Liver (tissue), 9 donors: Measurements from ENCODE around the gene RFNG. TPM values are rescaled to one million over a fixed set of nuclear protein-coding genes. Genes with fewer than 3 reads are reported as not detected.

ENCODE experiments used
- DNase-seq: peaks from one replicate; pipeline ENCODE4 v3.0.0-alpha.2; 2017; ENCODE audit warnings: low spot score
- H3K27ac ChIP-seq, 2 donors: one replicate each; pipeline ENCODE4 v1.7.0; 2013; ENCODE audit warnings: inconsistent platforms in 2 of 2, low read length in 2 of 2, control low read depth in 1 of 2, low read depth in 1 of 2, mild to moderate bottlenecking in 1 of 2
- H3K27me3 ChIP-seq, 4 donors: one replicate each; pipeline versions ENCODE4 v1.6.1 to v1.7.0; 2013; ENCODE audit warnings: low read length in 3 of 4, inconsistent platforms in 1 of 4, mild to moderate bottlenecking in 1 of 4, moderate library complexity in 1 of 4; ENCODE audit not compliant: control insufficient read depth in 4 of 4, insufficient read depth in 4 of 4
- H3K36me3 ChIP-seq, 4 donors: one replicate each; pipeline versions ENCODE4 v1.6.1 to v1.7.0; 2013; ENCODE audit warnings: low read length in 3 of 4, mild to moderate bottlenecking in 3 of 4, low read depth in 1 of 4, moderate library complexity in 1 of 4; ENCODE audit not compliant: control insufficient read depth in 4 of 4, insufficient read depth in 3 of 4
- H3K4me1 ChIP-seq, 4 donors: one replicate each; pipeline versions ENCODE4 v1.6.1 to v1.7.0; 2013; ENCODE audit warnings: low read length in 3 of 4, mild to moderate bottlenecking in 3 of 4, moderate library complexity in 1 of 4; ENCODE audit not compliant: control insufficient read depth in 4 of 4, insufficient read depth in 4 of 4
- H3K4me3 ChIP-seq, 3 donors: one replicate each; pipeline versions ENCODE4 v1.6.1 to v1.7.0; 2013; ENCODE audit warnings: low read length in 3 of 3, control low read depth in 1 of 3, low read depth in 1 of 3, mild to moderate bottlenecking in 1 of 3
- H3K9ac ChIP-seq, 2 donors: one replicate each; pipeline ENCODE4 v1.7.0; 2013; ENCODE audit warnings: low read length in 2 of 2, mild to moderate bottlenecking in 2 of 2, moderate library complexity in 2 of 2, control low read depth in 1 of 2, low read depth in 1 of 2
- H3K9me3 ChIP-seq, 4 donors: one replicate each; pipeline versions ENCODE4 v1.6.1 to v1.7.0; 2013; ENCODE audit warnings: low read length in 3 of 4; ENCODE audit not compliant: control insufficient read depth in 4 of 4
- ATF3 ChIP-seq: IDR thresholded peaks from 2 replicates; pipeline ENCODE4 v1.6.1; 2016; ENCODE audit warnings: antibody characterized with exemption
- CTCF ChIP-seq: fragments of 150-350 bp; IDR thresholded peaks from 2 replicates; pipeline ENCODE4 v1.5.1; 2017; ENCODE audit warnings: improper control_type of control experiment, low read depth, low read length; ENCODE audit not compliant: missing input control
- EGR1 ChIP-seq, 2 donors: IDR thresholded peaks; 2 replicates each; pipeline ENCODE4 v1.6.1; 2016 to 2018; ENCODE audit warnings: antibody characterized with exemption in 2 of 2, low read depth in 2 of 2
- FOXA1 ChIP-seq: IDR thresholded peaks from 2 replicates; pipeline ENCODE4 v1.6.1; 2016; ENCODE audit warnings: antibody characterized with exemption
- FOXA2 ChIP-seq: IDR thresholded peaks from 2 replicates; pipeline ENCODE4 v1.6.1; 2016; ENCODE audit warnings: antibody characterized with exemption
- GABPA ChIP-seq, 2 donors: IDR thresholded peaks in 1 of 2; conservative IDR thresholded peaks in 1 of 2; 2 replicates each; pipeline ENCODE4 v1.6.1; 2016; ENCODE audit warnings: antibody characterized with exemption in 2 of 2, mild to moderate bottlenecking in 1 of 2, moderate library complexity in 1 of 2
- HNF4A ChIP-seq, 2 donors: conservative IDR thresholded peaks; 2 replicates each; pipeline ENCODE4 v1.6.1; 2016; ENCODE audit warnings: antibody characterized with exemption in 2 of 2, mild to moderate bottlenecking in 2 of 2
- HNF4G ChIP-seq: IDR thresholded peaks from 2 replicates; pipeline ENCODE4 v1.6.1; 2016; ENCODE audit warnings: antibody characterized with exemption
- JUND ChIP-seq, 2 donors: IDR thresholded peaks; 2 replicates each; pipeline ENCODE4 v1.6.1; 2016; ENCODE audit warnings: antibody characterized with exemption in 2 of 2
- MAX ChIP-seq: IDR thresholded peaks from 2 replicates; pipeline ENCODE4 v1.6.1; 2016; ENCODE audit warnings: antibody characterized with exemption
- NR2F2 ChIP-seq: IDR thresholded peaks from 2 replicates; pipeline ENCODE4 v1.6.1; 2016; ENCODE audit warnings: antibody characterized with exemption
- RAD21 ChIP-seq, 2 donors: IDR thresholded peaks; 2 replicates each; pipeline ENCODE4 v1.6.1; 2016; ENCODE audit warnings: antibody characterized with exemption in 2 of 2, mild to moderate bottlenecking in 2 of 2
- REST ChIP-seq: IDR thresholded peaks from 2 replicates; pipeline ENCODE4 v1.6.1; 2016; ENCODE audit warnings: antibody characterized with exemption, mild to moderate bottlenecking
- RXRA ChIP-seq, 2 donors: IDR thresholded peaks; 2 replicates each; pipeline ENCODE4 v1.6.1; 2017 to 2018; ENCODE audit warnings: antibody characterized with exemption in 2 of 2, mild to moderate bottlenecking in 1 of 2
- SP1 ChIP-seq: IDR thresholded peaks from 2 replicates; pipeline ENCODE4 v1.6.1; 2018; ENCODE audit warnings: antibody characterized with exemption, mild to moderate bottlenecking
- TAF1 ChIP-seq: conservative IDR thresholded peaks from 2 replicates; pipeline ENCODE4 v1.6.1; 2016; ENCODE audit warnings: antibody characterized with exemption, mild to moderate bottlenecking
- YY1 ChIP-seq: IDR thresholded peaks from 2 replicates; pipeline ENCODE4 v1.6.1; 2016; ENCODE audit warnings: antibody characterized with exemption, mild to moderate bottlenecking
- ZBTB33 ChIP-seq: IDR thresholded peaks from 2 replicates; pipeline ENCODE4 v1.6.1; 2016; ENCODE audit warnings: antibody characterized with exemption
- WGBS: extraction: QIAGEN DNeasy Blood & Tissue Kit; methylation state at CpG from one replicate; pipeline ENCODE4 v1.1.7; 2013; 5-methylcytosine and 5-hydroxymethylcytosine counted together
- polyA plus RNA-seq, 2 donors: library from polyadenylated mRNA; stranded (reverse) in 1 of 2; unstranded in 1 of 2; fragments of 200-250 nt in 1 of 2; fragments of >200 nt in 1 of 2; fragmentation: Nextera tagmentation in 1 of 2; extraction: Ambion mirVana in 1 of 2; gene quantifications; one replicate each; pipeline versions ENCODE4 v1.2.1 to v1.2.3, GENCODE V29; 2013 to 2015
- total RNA-seq, 2 donors: library from RNA; depleted of rRNA; stranded (reverse); fragments of >200 nt; gene quantifications; one replicate each; pipeline ENCODE4 v1.2.3, GENCODE V29; 2014
- donor health status: healthy.
- donor health status: healthy.
- donor health status: healthy.
- donor health status: healthy.
- donor health status: healthy.

RFNG gene
- total and polyA plus RNA-seq, 4 donors: 15.0 to 36.0 (median 23.4) TPM

GRCh38 chr17:82006468-82007227 lies 45.0 kb downstream of the RFNG start:
- Histone ChIP-seq H3K4me3 (no peak overlapping the region), H3K4me1 (no peaks in the 10 kb centered on the region), H3K9me3 (no peaks in the 10 kb centered on the region), H3K9ac (no peak overlapping the region), H3K27me3 (no peaks in the 10 kb centered on the region), H3K36me3 (peaks cover 0 to 8% (median 4%) of the 10 kb centered on the region in 4 donors), H3K27ac (no peak overlapping the region)
- TF ChIP-seq ZBTB33 (no peak), HNF4A (conservative IDR thresholded peaks at IDR 0.05) (no peak), GABPA (IDR thresholded peaks at IDR 0.05 in 1 of 2, conservative IDR thresholded peaks at IDR 0.05 in 1 of 2) (no peak), MAX (no peak), YY1 (no peak), JUND (IDR thresholded peaks at IDR 0.05) (no peak), ATF3 (no peak), RAD21 (IDR thresholded peaks at IDR 0.05) (no peak), REST (no peak), CTCF (no peak), HNF4G (no peak), NR2F2 (no peak), TAF1 (no peak), FOXA1 (no peak), SP1 (no peak), RXRA (IDR thresholded peaks at IDR 0.05) (no peak), FOXA2 (no peak), EGR1 (IDR thresholded peaks at IDR 0.05; ENCODE audit: low read depth in 2 of 2) (no peak)
- WGBS: 89% methylated on average over 24 of the region's 24 CpGs
- no peak for DNase-seq
